ENCODE results near the gene CNTNAP2. TPM values are rescaled to one million over a fixed set of nuclear protein-coding genes. Genes with fewer than 3 reads are reported as not detected.

Gene CNTNAP2
- total RNA-seq, 2 experiments from 2014 or later = 0.28 TPM; not detected in 1

DNA sequence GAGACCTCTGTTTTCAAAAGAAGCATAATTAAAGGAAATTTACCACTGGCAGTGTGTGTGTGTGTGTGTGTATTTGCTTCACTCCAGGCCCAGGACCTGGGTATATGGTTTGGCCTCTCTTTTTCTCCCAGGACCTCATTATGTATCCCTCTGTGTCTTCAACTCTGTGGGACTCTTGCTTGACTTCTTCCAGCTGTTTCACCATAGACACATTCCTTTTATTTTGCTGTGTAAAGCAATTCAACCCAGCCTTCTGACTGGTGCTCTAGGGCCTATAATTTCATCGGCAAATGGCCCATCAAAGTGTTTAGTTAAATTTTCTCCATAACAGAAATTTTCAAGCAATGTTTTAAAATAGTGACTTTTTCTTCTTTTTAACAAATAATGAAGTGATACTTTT is 954.3 kb downstream of the CNTNAP2 start:
- H3K9me2 ChIP-seq (ENCODE audit: insufficient read depth, low read length) = no peaks in the 10 kb centered on the region
- ChIA-PET POLR2A (no interaction called here), CTCF (ENCODE audit: unreplicated experiment) (no interaction called here)
- TF ChIP-seq EZH2phosphoT487 (IDR thresholded peaks at IDR 0.05; ENCODE audit: borderline replicate concordance, low read depth, low read length) = no peak
- TF ChIP-seq, protein P1, sequence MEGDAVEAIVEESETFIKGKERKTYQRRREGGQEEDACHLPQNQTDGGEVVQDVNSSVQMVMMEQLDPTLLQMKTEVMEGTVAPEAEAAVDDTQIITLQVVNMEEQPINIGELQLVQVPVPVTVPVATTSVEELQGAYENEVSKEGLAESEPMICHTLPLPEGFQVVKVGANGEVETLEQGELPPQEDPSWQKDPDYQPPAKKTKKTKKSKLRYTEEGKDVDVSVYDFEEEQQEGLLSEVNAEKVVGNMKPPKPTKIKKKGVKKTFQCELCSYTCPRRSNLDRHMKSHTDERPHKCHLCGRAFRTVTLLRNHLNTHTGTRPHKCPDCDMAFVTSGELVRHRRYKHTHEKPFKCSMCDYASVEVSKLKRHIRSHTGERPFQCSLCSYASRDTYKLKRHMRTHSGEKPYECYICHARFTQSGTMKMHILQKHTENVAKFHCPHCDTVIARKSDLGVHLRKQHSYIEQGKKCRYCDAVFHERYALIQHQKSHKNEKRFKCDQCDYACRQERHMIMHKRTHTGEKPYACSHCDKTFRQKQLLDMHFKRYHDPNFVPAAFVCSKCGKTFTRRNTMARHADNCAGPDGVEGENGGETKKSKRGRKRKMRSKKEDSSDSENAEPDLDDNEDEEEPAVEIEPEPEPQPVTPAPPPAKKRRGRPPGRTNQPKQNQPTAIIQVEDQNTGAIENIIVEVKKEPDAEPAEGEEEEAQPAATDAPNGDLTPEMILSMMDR (conservative IDR thresholded peaks at IDR 0.05; ENCODE audit: low read length) = no peak
- no peaks in the 10 kb centered on the region for H3K9me3 ChIP-seq (ENCODE audit: low read length)
- H3K27ac ChIP-seq (ENCODE audit: low read depth, low read length, poor library complexity, severe bottlenecking) = no peak overlapping the region
- H2AFZ ChIP-seq (ENCODE audit: low read length) = no peak overlapping the region
- H4K20me1 ChIP-seq (ENCODE audit: insufficient read depth, low read length) = no peaks in the 10 kb centered on the region
- no peak for DNase-seq (ENCODE audit: low spot score)
- H3K79me2 ChIP-seq (ENCODE audit: insufficient read depth, low read depth, low read length) = no peaks in the 10 kb centered on the region
- intact Hi-C loops (cut with micrococcal nuclease; ENCODE audit: unreplicated experiment) = no loop called here
- no peaks in the 10 kb centered on the region for H3K36me3 ChIP-seq (ENCODE audit: insufficient read depth, low read length)
- no peak overlapping the region for H3K4me2 ChIP-seq (ENCODE audit: low read length)
- H3K4me3 ChIP-seq (ENCODE audit: low read depth, low read length, poor library complexity, severe bottlenecking) = no peak overlapping the region
- BruUV-seq (replicated peaks) = no TSS peak
- no peaks in the 10 kb centered on the region for H3K4me1 ChIP-seq (ENCODE audit: insufficient read depth, low read length, poor library complexity, severe bottlenecking)

DNA sequence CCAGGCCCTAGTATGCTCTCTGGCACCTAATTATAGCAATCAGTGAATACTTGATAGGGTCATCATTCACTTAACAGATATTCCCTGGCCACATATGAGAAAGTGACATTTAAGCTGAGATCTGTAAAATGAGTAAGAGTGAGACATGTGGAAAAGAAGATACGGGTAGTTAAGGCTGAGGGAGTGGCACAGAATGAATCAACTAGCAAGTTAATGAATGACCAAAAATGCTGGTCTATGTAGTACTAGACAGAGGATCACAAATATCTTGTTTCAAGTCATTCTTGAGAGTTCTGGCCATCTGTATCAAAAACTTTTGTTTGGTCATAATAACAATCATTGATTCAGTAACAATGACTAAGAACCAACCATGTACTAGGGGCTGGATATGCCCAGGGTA is 954.9 kb downstream of the CNTNAP2 start:
- POLR2A ChIA-PET = interaction anchor here (0.7 kb wide), 1 partner anchor 639 kb away, joined by 3 read pairs; no protein-coding TSS in a partner anchor
- intact Hi-C loops (cut with micrococcal nuclease; ENCODE audit: unreplicated experiment) = no loop called here
- no peaks in the 10 kb centered on the region for H3K4me1 ChIP-seq (ENCODE audit: insufficient read depth, low read length, poor library complexity, severe bottlenecking)
- H3K4me2 ChIP-seq (ENCODE audit: low read length) = no peak overlapping the region
- no peak overlapping the region for H3K27ac ChIP-seq (ENCODE audit: low read depth, low read length, poor library complexity, severe bottlenecking)
- CTCF ChIA-PET (ENCODE audit: unreplicated experiment) = no interaction called here
- H3K79me2 ChIP-seq (ENCODE audit: insufficient read depth, low read depth, low read length) = no peaks in the 10 kb centered on the region
- no peak overlapping the region for H2AFZ ChIP-seq (ENCODE audit: low read length)
- H3K9me3 ChIP-seq (ENCODE audit: low read length) = no peaks in the 10 kb centered on the region
- no peaks in the 10 kb centered on the region for H3K9me2 ChIP-seq (ENCODE audit: insufficient read depth, low read length)
- no peak for TF ChIP-seq EZH2phosphoT487 (IDR thresholded peaks at IDR 0.05; ENCODE audit: borderline replicate concordance, low read depth, low read length)
- TF ChIP-seq, protein P1 (conservative IDR thresholded peaks at IDR 0.05; ENCODE audit: low read length) = no peak
- no peak overlapping the region for H3K4me3 ChIP-seq (ENCODE audit: low read depth, low read length, poor library complexity, severe bottlenecking)
- no TSS peak for BruUV-seq (replicated peaks)
- H4K20me1 ChIP-seq (ENCODE audit: insufficient read depth, low read length) = no peaks in the 10 kb centered on the region
- DNase-seq (ENCODE audit: low spot score) = no peak
- H3K36me3 ChIP-seq (ENCODE audit: insufficient read depth, low read length) = no peaks in the 10 kb centered on the region

DNA sequence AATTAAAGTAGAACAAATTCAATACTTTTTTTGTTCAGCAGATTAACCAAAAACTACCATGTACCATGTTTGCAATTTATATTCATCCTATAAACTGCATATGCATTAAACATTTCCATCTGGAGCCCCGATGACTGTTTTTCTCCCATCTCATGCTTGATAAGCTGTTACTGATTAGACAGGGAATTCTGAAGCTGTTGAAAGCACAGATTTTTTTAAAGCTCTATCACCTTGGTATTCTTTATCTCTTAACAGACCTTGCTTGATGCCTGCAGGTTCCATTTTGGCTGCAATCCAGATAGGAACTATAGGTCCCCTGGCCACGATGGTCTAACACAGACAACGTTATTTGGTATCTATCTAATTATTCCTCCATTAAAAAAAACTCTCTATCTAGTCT is 961.7 kb downstream of the CNTNAP2 start:
- DNase-seq (ENCODE audit: low spot score) = no peak
- no peaks in the 10 kb centered on the region for H3K9me2 ChIP-seq (ENCODE audit: insufficient read depth, low read length)
- H3K36me3 ChIP-seq (ENCODE audit: insufficient read depth, low read length) = no peaks in the 10 kb centered on the region
- H4K20me1 ChIP-seq (ENCODE audit: insufficient read depth, low read length) = no peaks in the 10 kb centered on the region
- no peak overlapping the region for H3K27ac ChIP-seq (ENCODE audit: low read depth, low read length, poor library complexity, severe bottlenecking)
- no peak overlapping the region for H3K4me3 ChIP-seq (ENCODE audit: low read depth, low read length, poor library complexity, severe bottlenecking)
- BruUV-seq (replicated peaks) = no TSS peak
- intact Hi-C loops (cut with micrococcal nuclease; ENCODE audit: unreplicated experiment) = no loop called here
- no peaks in the 10 kb centered on the region for H3K79me2 ChIP-seq (ENCODE audit: insufficient read depth, low read depth, low read length)
- CTCF ChIA-PET (ENCODE audit: unreplicated experiment) = no interaction called here
- TF ChIP-seq, protein P1 (conservative IDR thresholded peaks at IDR 0.05; ENCODE audit: low read length) = no peak
- TF ChIP-seq EZH2phosphoT487 (IDR thresholded peaks at IDR 0.05; ENCODE audit: borderline replicate concordance, low read depth, low read length) = no peak
- no peaks in the 10 kb centered on the region for H3K9me3 ChIP-seq (ENCODE audit: low read length)
- H2AFZ ChIP-seq (ENCODE audit: low read length) = no peak overlapping the region
- H3K4me1 ChIP-seq (ENCODE audit: insufficient read depth, low read length, poor library complexity, severe bottlenecking) = no peaks in the 10 kb centered on the region
- POLR2A ChIA-PET = no interaction called here
- H3K4me2 ChIP-seq (ENCODE audit: low read length) = no peak overlapping the region
